ENCODE measurements around the gene DAPP1.
A peak's percentile ranks its signal among the peaks of the same experiment; 100 is the strongest.
"Not testable (repeated sequence)": the region's sequence is repeated elsewhere in the genome, so short reads cannot be mapped to it uniquely, and the experiment has no call there.

DAPP1 gene

GRCh38 chr4:99816545-99817308 lies at the start of gene DAPP1:
DAPP1 (plus strand) TSS chr4:99816827; CDS start chr4:99816914, 87 bp downstream.
- no peak for DNase-seq (ENCODE audit: low spot score)

GRCh38 chr4:99770842-99771241 lies 45.8 kb upstream of the DAPP1 start:
- DNase-seq (ENCODE audit: low spot score), result not testable (repeated sequence)

DNA sequence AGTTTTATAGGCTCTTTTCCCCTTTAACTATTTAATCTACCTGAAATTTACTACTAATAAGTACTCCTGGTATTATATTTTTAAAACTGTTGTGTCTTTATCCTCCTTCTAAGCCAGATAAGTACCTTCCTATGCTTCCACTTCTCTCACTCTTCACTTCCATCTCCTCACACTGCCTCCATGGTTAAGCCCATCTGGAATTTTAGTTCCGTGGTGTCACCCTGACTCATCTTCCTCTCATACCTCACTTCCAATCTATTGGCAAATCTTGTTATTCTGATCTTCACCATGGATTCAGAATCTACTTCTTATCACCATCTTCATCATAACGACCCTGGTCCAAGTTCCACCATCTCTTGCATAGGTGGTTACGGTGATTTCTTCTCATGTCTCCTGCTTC lies 32.7 kb upstream of the DAPP1 start:
- no peak for DNase-seq (ENCODE audit: low spot score)

DNA sequence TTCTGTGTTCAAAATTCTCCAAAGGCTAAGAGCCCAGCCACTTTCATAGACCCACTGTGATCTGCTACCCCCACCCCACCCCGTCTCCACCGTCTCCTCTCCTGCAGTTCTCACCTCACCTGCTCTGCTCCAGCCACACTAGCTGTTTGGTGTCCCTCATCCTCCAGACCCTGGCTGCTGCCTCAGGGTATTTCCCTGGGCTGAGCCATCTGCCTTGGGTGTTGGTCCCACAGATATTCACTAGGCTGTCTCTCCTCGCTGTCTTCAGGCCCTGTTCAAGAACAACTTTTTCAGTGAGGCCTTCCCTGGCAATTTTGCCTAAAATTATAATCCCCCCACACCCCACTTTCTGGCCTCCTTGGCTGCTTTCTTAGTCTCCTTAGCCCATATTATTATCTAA lies 31.8 kb upstream of the DAPP1 start:
- DNase-seq (ENCODE audit: low spot score), result no peak

DNA sequence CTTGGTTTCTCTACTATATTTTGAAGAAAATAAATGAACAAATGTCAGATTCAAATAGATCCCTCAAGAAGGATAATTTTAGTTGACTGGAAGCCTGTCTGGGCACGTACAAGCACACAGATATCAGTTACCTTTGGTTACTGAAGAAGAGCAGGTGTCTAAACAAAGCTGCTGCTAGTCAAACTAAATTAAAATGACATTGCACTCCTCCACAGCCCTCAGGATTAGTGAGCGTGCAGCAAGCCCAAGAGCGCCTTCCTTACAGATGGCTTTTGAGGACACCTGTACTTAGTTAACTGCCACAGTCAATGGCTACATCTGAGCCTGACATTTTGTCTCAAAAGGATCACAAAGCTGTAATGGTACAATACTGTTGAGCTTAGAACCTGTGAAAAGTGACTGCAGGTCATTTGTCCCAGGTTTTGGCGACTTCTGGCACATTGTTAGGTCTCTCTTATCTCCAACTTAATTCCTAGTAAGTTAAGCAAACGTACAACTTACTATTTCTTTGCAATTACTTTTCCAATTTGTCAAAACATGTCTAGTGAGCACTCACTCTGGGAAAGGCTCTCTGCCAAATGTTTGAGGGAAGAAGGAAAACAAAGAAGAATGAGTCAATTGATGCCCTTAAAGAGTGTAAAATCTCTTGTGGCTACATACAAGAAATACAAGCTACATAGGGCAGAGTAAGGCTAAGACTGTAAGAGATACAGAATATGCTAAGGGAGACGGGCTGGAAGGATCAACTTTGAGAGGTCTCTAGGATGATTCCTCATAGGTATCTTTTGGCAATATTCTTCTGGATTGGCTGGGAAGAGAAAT lies 25.6 kb upstream of the DAPP1 start:
- DNase-seq (ENCODE audit: low spot score), result no peak

DNA sequence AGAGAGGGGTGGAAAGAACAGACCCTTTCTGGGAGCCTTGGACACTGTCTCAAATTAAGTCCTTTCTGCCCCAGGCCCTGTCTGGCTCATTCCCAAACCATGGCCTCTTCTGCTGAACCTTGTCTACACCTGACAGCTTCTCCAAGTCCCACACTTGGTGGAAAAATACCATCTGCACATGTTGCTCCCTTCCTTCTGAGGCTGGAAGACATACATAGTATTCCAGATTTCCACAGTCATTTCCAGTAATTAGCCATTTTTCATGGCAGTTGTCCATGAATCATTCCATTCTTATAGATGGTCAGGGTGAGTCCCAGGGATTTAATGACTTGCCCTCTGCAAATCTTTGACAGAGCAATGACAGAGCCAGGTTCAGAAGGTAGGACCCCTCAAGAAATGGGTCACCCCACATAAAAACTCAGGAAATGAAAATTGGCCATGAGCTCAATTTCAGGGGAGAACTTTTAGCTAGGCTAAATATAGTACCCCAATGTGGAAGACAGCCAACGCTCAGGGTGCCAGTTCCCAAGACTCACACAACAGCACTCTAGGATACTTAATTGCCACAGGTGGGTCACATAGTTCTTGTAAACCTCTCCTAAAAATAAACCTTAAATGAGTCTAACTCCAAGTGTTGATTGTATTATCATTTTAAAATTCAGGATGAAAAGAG lies 16.2 kb upstream of the DAPP1 start:
- no peak for DNase-seq (ENCODE audit: low spot score)

DNA sequence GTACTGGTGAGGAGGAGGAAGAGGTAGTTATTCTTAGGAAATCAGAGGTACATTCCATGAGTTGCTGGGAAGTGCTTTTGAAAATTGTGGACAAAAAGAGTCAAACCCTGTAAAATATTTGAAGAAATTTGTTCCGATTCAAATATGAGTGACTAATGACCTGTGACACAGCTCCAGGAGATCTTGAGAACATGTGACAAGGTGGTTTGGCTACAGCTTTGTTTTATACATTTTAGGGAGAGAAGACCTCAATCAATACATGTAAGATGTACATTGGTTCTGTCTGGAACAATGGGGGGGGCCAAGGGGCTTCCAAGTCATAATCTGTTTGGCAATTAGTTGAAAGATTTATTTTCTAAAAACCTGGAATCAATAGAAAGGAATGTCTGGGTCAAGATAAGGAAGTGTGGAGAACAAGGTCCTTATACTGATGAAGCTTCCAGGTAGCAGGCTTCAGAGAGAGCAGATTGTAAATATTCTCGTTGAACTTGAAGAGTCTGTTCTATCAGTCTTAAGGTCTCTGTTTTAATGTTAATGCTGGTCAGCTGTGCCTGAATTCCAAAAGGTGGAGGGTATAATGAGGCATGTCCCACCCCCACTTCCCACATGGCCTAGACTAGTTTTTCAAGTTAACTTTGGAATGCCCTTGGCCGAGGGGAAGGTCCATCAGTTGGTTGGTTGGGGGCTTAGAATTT lies 15.5 kb upstream of the DAPP1 start:
- DNase-seq (ENCODE audit: low spot score), result no peak

DNA sequence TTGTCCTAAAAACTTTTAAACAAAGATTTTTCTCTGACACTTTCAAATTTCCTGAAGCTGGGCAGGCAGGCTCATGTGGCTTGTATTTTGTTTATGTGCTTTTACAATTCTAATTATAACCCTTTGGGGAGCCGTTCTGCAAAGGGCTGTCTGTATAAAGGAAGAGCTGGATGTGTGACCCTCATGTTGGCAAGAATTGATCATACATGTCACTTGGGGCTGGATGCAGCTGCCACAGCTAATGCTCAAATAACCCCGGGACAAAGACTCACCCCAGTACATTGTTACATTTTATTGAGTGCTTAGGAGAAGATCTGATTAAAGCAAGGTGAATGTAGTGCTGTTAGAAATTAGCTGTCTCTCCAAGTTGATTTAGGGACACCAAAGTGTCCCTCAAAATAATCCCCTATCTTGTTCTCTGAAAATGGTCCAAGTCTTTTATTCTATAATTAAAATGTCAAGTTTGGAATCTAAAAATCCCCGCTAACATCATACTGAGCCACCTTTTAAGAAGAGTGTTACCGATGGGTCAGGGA lies 13.0 kb upstream of the DAPP1 start:
- no peak for DNase-seq (ENCODE audit: low spot score)

GRCh38 chr4:99806545-99806944 lies 10.1 kb upstream of the DAPP1 start:
- DNase-seq (ENCODE audit: low spot score), result no peak

DNA sequence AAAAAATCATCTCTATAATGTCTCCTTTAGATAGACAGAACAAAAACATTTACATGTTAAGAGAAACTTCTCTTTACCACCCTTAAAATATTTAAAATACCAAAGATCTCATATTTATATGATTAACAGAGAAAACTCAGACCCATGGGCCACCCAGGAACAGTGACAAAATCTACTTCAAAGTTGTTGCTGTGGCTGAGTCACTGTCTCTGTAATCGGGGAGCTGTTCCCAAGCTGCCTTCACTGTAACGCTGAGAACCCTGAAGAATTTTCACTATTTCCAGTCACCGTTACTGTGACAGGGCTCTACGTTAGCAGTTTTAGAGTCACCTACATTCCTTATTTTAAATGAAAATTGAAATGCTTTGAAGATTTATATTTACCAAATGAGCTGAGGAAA lies 9.0 kb upstream of the DAPP1 start:
- DNase-seq (ENCODE audit: low spot score), result no peak

GRCh38 chr4:99808260-99808857 lies 8.3 kb upstream of the DAPP1 start:
- peak; percentile 50 for DNase-seq (ENCODE audit: low spot score)

DNA sequence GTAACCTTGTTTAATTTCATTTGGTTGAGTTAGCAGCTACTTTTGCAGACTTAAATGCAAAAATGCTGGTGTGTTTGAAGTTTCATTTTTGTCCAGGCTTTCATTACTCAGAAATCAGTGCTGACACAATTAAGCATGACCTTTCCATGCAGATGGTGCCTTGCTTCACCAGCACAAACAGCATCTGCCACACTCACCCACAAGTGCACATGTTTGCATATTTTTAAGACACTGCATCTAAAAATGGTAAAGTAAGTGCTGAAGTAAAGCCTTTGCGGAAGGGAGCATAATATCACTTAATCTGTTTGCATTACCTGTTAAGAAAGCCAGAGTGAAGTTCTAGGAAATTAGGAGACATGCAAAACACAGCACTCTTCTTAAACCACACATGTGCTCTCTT lies 7.3 kb upstream of the DAPP1 start:
- DNase-seq (ENCODE audit: low spot score), result no peak

GRCh38 chr4:99810536-99810935 lies 6.1 kb upstream of the DAPP1 start:
- no peak for DNase-seq (ENCODE audit: low spot score)

GRCh38 chr4:99811117-99811516 lies 5.5 kb upstream of the DAPP1 start:
- no peak for DNase-seq (ENCODE audit: low spot score)

DNA sequence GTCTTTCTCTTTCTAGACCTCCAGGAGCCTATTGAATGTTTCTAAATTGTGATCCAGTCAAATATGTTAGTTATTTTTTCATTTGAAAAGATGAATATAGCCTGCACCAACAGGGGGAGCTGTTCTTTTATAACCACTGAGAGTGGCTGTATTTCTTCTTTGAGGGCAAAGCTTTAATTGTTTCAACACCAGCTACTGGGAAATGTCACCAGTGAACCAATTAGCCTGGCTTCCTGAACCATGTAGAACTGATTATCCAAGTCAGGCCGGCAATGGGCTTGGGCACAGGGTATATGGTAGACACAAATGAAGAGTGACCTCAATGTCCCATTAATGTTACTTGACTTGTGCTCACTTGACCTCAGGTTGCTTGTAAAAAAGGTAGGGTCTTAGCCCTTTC lies 4.8 kb upstream of the DAPP1 start:
- peak; percentile 27 for DNase-seq (ENCODE audit: low spot score)

DNA sequence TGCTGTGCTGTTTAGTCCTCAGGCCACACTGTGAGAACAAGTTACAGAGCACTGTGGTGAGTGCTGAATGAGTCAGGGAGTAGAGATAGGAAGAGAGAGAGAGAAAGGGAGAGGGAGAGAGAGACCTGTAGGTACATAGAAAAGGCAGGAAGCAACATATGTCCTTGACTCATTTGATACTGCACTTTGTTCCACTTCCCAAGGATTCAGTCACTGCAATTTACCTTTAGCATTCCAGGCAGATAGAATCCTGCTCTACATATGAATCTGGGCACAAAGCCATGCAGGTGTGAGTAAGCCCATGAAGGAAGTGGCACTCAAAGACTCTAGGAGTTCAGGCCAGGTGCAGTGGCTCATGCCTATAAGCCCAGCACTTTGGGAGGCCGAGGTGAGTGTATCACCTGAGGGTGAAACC lies 1.0 kb upstream of the DAPP1 start:
- DNase-seq (ENCODE audit: low spot score), result peak; percentile 12

- no peak for DNase-seq (ENCODE audit: low spot score)
These were observed 773 bp downstream of the DAPP1 start for GRCh38 chr4:99817309-99817890.

DNA sequence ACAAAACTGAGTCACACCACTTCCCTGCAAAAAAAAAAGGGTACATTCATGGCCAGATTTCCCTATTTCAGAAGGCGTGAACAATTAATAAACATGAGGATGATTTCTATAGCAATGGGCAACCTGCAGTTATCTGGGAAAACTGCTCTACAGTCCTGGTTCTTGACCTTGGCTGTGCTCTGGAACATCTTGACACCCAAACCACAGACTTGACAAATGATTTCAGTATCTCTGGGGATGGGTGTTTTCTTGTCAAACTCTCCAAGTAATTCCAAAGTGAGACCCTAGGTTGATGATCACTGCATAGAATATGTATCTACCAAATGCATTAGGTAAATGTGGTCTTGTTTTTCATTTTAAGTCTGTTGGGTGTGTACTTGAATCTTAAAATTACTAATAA lies 2.0 kb downstream of the DAPP1 start:
- DNase-seq (ENCODE audit: low spot score), result no peak

DNA sequence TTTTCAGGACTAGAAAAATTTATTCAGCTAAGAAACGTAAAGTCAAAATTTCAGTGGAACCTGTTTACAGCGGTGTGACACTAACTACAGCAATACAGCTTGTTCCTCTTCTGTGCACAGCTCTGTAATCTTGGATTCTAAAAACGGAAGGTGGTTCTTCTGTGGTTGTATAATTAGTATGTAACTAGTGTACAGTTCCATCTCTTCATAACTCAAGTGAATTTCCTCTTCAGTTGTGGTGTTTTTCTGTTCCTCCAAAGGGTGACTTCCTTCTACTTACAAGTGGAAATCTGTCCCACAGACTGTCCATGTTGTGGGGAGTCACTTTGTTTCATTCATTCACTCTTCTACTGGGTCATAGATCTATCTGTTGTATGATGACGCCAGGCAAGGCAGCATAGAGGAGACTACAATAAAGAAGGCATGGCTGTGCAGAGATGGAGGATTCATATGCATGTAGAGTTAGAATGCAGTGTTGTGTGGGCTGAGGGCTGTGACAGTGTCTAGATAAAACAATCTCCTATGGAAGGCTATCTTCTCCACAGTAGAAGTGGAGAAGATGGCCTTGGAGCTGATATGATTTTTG lies 5.4 kb downstream of the DAPP1 start:
- no peak for DNase-seq (ENCODE audit: low spot score)

- DNase-seq (ENCODE audit: low spot score), result no peak
These were observed 6.1 kb downstream of the DAPP1 start for GRCh38 chr4:99822734-99823133.

DNA sequence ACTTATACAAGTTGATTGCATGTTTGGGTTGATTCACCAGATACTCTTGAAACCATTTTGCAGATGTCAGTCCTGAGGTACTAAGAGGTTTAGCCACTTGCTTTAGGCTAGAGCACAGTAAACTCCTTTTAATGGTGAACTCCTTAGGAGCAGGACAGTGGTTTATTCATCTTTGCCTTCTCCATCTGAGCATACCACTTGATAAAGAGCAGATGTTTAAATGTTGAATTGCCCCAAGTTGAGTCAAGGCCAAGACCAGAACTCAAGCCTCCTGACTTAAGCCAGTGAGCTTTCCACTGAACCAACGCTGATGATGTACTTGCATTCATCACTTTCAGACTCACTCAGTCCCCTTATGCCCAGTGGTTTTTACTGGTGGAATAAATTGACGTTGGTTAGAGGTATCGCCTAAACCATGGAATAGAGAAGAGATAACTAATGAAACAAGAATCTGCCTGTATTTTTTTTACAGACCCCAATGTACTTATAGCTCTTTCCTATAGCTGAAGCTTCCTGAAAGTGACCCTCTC lies 7.5 kb downstream of the DAPP1 start:
- no peak for DNase-seq (ENCODE audit: low spot score)
